Cardiac fibroblast (primary cell): Measurements from ENCODE around the gene GJD3.

Source experiments
- DNase-seq, 2 donors: peaks; one replicate each; pipeline versions ENCODE4 v3.0.0 to v3.0.0-alpha.2; 2010; ENCODE audit warnings: low read depth in 2 of 2
- H3K4me3 ChIP-seq, 2 donors: replicated peaks in 1 of 2; 1 replicate in 1 of 2; 2 replicates in 1 of 2; pipeline ENCODE4 v1.5.1; 2011; ENCODE audit warnings: low read depth in 2 of 2, low read length in 2 of 2, mild to moderate bottlenecking in 2 of 2, moderate library complexity in 1 of 2
- CTCF ChIP-seq: IDR thresholded peaks from one replicate; pipeline ENCODE4 v1.5.1; 2011; ENCODE audit warnings: low read depth, mild to moderate bottlenecking, low read length, inconsistent platforms

Gene GJD3

GRCh38 chr17:40366861-40367518 is 2.5 kb upstream of the GJD3 start:
- DNase-seq, result no peak
- no peak for TF ChIP-seq CTCF
- H3K4me3 ChIP-seq, result no peak overlapping the region

- DNase-seq, result no peak
Observed at GRCh38 chr17:40366076-40366860, 1.7 kb upstream of the GJD3 start.

GRCh38 chr17:40364906-40365305 is 369 bp upstream of the GJD3 start:
- TF ChIP-seq CTCF, result no peak
- no peak overlapping the region for H3K4me3 ChIP-seq

More at GRCh38 chr17:40366076-40366860, 1.7 kb upstream of the GJD3 start:
- H3K4me3 ChIP-seq, result no peak overlapping the region
- TF ChIP-seq CTCF, result no peak

GRCh38 chr17:40363111-40363827 is 1.3 kb downstream of the GJD3 start:
- H3K4me3 ChIP-seq, result peak overlapping the region; percentile 54 to 64
- no peak for TF ChIP-seq CTCF
- peak in 1 of 2 donors; percentile 48 for DNase-seq

More at GRCh38 chr17:40364906-40365305, 369 bp upstream of the GJD3 start:
- no peak for DNase-seq

- TF ChIP-seq CTCF, result peak; percentile 76
- DNase-seq, result peak; percentile 76 to 79
- peak overlapping the region; percentile 54 to 64 for H3K4me3 ChIP-seq
Observed at GRCh38 chr17:40362696-40363110, 1.8 kb downstream of the GJD3 start.

GRCh38 chr17:40361925-40362695 is 2.4 kb downstream of the GJD3 start:
- TF ChIP-seq CTCF, result no peak
- peak overlapping the region; percentile 22 to 64 for H3K4me3 ChIP-seq
- no peak for DNase-seq
